HuH-7.5 (cell line): ENCODE measurements around the gene ZHX3.

Source experiments
- DNase-seq: peaks from one replicate; pipeline ENCODE4 v3.0.0; 2011; ENCODE audit warnings: low spot score

The ZHX3 gene

GRCh38 chr20:41185013-41185757, 132.3 kb downstream of the ZHX3 start:
- no peak for DNase-seq

- no peak for DNase-seq
Measured at GRCh38 chr20:41183831-41184230, 133.7 kb downstream of the ZHX3 start.

- DNase-seq = no peak
Measured at GRCh38 chr20:41183391-41183790, 134.1 kb downstream of the ZHX3 start.

- no peak for DNase-seq
Measured at GRCh38 chr20:41182296-41183212, 135.0 kb downstream of the ZHX3 start.

GRCh38 chr20:41181567-41181966, 136.0 kb downstream of the ZHX3 start:
- no peak for DNase-seq

DNA sequence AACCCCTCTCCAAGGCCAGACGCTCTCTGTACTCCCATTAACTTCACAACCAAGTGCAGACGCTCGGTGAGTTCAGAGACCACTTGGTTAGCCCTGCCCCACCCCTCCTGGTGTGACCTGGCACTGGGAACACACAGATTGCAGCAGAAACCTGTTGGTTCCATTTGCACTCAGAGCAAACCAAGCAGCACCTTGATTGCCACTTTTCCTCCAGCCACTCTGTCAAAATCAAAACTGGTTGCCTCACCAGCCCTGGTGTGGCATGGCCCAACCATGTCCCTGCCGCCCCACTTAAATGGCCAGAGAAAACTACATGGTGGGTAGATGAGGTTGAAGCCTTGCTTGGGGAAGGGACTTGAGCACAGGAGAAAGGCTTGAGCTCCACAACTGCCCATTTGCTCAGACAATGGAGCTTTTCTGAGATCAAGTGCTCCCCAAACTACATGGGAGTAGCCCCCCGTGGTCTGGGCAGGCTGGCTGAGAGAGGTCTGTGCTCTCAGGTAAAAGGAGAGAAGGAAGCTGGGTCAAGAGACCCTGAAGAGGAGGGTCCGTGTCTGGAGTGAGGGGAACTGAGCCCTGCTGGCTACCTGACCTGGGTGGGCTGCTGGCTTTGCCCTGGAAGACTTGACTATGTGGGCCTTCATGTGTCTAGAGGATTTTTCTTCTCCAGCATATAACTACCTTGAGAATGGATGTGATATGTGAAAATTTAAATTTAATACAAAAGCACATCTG, 136.8 kb downstream of the ZHX3 start:
- DNase-seq = no peak

DNA sequence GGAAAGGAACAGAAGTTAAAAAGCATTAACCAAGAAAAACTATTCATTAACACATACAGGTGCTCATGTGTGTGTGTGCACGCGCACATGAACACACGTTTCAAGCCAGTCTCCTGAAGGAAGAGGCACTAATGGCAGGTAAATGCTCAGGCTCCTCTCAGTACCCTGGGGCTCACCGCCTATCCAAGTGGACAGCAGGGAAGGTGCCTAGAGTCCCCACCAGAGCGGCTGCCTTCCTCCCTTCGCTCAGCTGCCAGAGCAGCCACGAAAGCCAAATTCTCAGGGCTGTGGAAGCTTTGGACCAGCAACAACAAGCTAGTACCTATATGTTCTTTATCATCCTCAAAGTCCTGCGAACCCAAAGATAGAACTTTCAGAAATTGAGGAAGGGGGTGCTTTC, 137.6 kb downstream of the ZHX3 start:
- DNase-seq = no peak

DNA sequence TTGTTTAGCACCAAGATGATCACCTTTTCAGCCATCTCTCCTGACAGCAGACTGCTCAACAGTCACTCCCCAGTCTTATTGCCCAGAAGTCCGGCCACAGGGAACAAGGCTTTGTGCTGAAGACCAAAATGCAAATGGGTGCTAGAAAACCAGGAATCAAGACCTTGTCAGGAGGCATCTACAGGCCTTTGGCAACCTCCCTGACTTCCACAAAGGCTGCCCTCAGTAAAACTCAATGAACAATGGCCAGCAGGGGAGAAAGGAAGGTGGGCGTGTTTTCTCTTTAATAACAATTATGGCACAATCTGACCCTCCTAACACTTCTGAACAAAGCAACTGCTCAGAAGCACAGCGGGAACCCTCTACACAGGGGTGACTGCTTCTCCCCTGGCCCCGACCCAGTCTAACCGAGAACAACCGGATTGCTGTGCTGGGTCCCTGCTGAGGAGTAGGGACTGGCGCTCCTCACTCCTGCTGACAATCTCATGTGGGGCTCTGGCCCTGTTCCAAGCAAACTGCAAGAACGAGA, 138.6 kb downstream of the ZHX3 start:
- DNase-seq = no peak

DNA sequence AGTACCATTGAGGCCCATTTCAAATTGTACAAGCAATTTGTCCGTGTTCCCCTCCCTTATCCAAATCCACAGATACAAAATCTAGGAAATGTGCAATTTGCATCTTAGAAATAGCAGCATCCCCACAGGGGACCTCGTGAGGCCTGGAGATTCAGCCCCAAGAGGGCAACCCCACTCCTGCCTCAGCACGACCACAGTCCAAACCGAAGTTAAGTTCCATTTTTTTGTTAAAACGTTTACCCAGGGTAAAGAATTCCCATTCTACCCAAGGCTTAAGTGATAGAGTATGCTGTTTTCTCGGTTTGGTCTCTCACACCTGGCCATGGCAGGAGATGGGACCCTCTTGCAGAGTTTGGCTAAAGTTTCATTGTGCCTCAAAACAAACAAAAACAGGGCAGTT, 139.0 kb downstream of the ZHX3 start:
- DNase-seq = no peak

- no peak for DNase-seq
Measured at GRCh38 chr20:41177636-41178035, 139.9 kb downstream of the ZHX3 start.

DNA sequence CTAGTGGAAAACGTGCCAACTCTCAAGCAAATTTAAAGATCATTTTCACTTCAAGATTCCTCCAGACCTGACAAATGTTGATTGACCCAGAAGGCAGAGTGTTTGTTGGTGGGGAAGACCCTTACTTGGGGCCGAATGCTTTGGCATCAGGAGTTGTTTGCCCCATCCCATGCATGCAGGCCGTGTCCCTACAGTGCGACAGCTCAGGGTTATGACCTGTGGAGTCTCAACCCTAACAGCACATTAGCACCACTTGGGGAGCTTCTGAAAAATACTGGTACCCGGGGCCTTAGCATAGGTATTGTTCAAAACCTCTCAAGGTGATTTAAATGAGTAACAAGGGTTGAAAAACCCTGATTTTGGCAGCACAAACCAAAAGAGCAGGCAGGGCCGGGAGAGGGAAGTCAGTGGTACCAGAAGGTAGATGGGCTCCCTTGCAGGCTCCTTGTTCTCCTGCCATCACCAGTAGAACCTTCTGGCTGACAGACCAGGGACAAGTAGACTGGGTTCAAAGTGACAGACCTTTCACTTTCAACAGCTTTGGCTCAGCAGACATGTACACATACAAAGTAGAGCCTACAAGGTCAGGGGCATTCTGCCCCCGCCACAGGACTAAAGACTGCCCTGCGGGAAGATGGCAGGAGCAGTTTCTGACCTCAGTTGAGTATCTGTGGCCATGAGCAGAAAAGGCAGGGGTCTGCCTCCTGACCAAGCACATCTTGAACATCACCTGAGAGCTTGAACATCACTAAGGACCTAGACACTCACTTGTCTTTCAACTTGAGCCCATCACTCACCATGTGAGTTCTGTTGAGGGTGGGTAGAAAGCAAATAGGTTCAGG, 140.6 kb downstream of the ZHX3 start:
- no peak for DNase-seq

DNA sequence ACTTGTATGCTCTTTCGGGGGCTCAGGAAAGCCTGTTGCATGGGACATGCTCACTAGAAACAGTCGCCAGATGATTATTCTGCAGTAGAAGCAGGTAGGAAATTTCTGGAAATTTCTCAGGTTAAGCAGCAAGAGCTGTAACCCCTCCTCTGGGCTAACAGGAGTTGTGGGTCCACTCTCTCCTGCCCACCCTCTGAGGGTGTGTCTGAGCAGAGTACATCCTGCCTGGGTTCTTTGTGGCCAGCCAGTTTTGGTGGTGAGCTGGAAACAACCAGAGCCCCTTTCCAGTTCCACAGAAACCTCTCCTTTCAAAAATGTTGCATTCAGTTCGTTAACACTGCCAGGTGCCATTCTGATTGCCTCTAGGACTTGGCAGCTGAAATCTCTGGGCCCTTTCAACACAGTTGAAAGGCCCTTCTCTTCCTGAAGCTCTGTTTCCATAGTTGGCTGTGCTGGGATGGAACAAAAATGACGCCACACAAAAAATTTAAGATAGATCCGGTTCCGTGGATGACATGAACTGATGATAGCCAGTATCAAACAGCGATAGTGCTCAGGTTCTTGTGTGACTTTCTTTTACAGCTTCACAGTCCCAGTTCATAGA, 141.7 kb downstream of the ZHX3 start:
- no peak for DNase-seq

GRCh38 chr20:41175201-41175651, 142.3 kb downstream of the ZHX3 start:
- DNase-seq = no peak

- DNase-seq = no peak
Measured at GRCh38 chr20:41174782-41175181, 142.7 kb downstream of the ZHX3 start.

GRCh38 chr20:41174373-41174772, 143.2 kb downstream of the ZHX3 start:
- no peak for DNase-seq

DNA sequence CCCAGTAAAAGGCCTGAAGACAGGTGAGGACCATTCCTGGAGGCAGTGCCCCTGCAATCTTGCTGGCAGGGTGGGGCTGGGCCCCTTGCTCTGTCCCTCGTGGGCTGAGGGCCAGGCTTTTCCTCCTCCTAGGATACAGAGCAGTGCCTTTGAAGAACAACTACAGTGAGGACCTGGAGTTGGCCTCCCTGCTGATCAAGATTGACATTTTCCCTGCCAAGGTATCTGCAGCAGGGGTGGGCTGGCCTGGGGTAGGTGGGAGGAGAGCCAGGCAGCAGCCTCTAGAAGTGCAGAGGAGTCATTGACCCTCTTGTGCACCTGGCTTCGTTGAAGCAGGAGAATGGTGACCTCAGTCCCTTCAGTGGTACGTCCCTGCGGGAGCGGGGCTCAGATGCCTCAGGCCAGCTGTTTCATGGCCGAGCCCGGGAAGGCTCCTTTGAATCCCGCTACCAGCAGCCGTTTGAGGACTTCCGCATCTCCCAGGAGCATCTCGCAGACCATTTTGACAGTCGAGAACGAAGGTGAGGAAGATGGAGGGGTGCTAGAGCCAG, 143.7 kb downstream of the ZHX3 start:
- DNase-seq = no peak

DNA sequence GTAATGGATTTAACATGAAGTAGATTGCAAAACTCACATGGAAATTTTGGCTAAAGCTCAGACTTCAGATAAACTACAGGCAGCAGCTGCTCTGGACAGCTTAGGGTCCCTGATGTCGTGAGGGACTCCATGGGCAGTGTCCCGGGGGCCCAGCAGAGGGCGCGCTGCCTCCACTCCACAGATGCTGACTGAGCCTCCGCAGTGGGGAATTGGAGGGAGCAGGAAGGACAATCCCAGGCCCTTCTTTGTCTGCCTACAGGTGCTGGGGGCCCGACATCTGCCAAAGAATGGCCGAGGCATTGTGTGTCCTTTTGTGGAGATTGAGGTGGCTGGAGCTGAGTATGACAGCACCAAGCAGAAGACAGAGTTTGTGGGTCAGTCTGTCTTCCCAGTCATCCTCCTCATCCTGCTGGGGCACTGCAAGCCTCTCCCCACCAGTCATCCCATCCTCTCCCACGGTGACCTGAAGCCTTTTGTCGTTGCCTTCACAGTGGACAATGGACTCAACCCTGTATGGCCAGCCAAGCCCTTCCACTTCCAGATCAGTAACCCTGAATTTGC, 144.3 kb downstream of the ZHX3 start:
- peak; percentile 90 for DNase-seq

GRCh38 chr20:41172296-41173140, 145.0 kb downstream of the ZHX3 start:
- DNase-seq = no peak

DNA sequence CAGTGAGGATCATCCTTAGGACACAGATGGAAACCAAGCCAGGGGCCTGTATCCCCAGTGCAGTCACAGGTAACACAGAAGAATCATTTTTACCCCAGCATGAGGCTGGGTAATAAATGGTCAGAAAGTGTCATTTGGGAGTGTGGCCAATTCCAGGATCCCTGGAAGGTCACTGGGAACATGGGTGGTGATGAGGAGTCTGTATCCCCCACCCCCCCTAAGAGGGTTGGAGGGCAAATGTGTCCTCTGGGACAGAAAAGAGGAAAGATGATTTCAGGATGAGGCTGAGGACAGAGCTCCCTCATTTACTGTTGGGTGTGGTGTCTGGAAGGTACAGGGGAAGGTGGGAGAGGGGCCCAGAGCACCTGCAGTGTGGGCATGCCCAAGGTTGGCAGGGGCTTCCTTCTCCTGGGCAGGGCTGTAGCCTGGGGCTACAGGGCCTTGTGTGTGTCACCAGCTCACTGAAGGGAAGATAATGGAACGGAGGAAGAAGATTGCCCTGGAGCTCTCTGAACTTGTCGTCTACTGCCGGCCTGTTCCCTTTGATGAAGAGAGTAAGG, 145.7 kb downstream of the ZHX3 start:
- DNase-seq = no peak
